Middle frontal gyrus (tissue), 1 donor: ENCODE results near the gene SWT1.
"Not testable (repeated sequence)": the region's sequence is repeated elsewhere in the genome, so short reads cannot be mapped to it uniquely, and the experiment has no call there.

Experiments used
- DNase-seq: peaks from one replicate; pipeline ENCODE4 v3.0.0-alpha.2; 2015; ENCODE audit warnings: low spot score; ENCODE audit errors: extremely low spot score

SWT1 gene

DNA sequence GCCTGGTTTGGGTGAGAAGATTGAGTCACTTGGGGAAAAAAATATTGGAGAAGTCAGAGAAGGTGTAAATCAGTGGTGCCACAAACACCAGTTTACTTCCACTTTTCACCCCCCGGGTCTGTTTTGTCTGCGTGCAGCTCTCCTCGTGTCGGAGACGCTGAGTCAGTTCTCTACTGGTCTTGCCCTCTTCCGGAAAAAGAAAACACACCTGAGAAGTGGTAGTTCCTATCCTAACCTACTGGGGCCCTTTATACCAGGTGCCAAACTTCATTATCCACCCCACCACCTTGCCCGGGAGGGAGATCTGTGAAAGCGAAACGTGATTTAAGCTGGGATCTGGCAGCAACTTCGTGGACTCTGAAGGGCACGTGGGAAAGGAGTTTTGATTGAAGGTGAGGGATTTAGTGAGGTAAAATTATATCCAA lies 160.9 kb downstream of the SWT1 start:
- DNase-seq = no peak

DNA sequence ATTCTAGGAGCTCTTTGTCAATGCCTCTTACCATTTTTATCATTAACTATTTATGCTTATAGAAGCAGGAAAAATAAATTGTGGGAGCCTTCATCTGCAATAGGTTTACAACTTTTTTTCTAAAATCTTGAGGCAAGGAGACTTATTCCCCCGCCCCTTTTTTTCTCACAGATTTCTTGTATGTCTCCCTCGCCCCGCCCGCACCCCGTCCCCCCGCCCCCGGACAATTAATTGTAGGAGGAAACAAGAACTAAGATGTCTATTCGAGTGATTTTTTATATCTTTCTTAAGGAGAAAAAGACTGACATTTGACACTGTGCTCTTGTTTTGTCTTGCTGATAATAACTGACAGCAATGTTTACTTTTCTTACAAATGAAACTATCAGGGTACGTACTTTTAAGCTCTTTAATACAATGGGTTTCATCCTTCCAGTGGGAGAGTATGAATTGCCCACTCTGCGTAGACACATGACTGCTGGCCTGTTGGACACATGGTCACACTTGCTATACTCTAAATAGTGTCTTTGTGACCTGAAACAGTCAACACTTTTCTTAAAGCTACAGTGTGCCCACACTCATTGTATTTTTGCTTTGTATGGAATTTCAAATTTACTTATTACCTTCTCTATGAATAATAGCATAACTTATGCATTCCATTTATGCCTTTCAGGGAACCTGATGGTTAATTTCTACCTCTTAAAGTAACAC lies 161.6 kb downstream of the SWT1 start:
- DNase-seq = no peak

DNA sequence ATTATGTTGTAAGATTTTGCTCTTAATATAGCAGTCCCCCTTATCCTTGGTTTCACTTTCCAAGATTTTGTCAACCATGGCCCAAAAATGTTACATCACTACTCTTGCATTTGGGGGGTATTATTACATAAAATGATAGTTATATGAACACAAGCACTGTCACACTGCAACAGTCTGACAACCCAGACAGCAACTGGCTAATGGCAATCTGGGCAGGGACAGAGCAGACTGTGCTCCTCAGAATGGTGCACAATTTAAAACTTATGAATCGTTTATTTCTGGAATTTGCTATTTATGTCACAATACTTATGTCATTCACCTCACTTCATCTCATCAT lies 162.1 kb downstream of the SWT1 start:
- no peak for DNase-seq

GRCh38 chr1:185321104-185321503 lies 164.1 kb downstream of the SWT1 start:
- DNase-seq = not testable (repeated sequence)

- not testable (repeated sequence) for DNase-seq
These were observed 164.8 kb downstream of the SWT1 start for GRCh38 chr1:185321653-185322221.

- no peak for DNase-seq
These were observed 165.7 kb downstream of the SWT1 start for GRCh38 chr1:185322636-185323035.

GRCh38 chr1:185324118-185324517 lies 167.2 kb downstream of the SWT1 start:
- DNase-seq = no peak

- no peak for DNase-seq
These were observed 168.4 kb downstream of the SWT1 start for GRCh38 chr1:185325413-185325812.

GRCh38 chr1:185328255-185328654 lies 171.3 kb downstream of the SWT1 start:
- no peak for DNase-seq

DNA sequence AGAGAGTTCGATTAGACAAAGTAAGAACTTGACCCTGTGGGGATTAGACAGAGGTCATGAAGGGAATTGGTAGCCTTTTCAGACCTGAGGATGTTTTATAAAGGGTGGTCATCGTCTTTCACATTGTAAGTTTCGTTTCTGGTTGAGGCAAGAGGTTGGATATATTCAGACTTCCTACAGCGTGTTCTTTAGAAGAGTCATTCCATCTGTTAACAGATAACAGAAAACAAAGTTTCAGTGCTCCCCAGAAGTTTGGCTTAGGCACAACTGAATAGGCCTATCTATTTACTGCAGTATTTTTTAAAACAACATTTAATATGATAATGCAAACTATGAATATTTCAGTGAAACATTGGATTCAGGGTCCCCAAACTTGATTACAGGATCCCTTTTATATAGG lies 177.2 kb downstream of the SWT1 start:
- no peak for DNase-seq

GRCh38 chr1:185337246-185337645 lies 180.3 kb downstream of the SWT1 start:
- DNase-seq = no peak

DNA sequence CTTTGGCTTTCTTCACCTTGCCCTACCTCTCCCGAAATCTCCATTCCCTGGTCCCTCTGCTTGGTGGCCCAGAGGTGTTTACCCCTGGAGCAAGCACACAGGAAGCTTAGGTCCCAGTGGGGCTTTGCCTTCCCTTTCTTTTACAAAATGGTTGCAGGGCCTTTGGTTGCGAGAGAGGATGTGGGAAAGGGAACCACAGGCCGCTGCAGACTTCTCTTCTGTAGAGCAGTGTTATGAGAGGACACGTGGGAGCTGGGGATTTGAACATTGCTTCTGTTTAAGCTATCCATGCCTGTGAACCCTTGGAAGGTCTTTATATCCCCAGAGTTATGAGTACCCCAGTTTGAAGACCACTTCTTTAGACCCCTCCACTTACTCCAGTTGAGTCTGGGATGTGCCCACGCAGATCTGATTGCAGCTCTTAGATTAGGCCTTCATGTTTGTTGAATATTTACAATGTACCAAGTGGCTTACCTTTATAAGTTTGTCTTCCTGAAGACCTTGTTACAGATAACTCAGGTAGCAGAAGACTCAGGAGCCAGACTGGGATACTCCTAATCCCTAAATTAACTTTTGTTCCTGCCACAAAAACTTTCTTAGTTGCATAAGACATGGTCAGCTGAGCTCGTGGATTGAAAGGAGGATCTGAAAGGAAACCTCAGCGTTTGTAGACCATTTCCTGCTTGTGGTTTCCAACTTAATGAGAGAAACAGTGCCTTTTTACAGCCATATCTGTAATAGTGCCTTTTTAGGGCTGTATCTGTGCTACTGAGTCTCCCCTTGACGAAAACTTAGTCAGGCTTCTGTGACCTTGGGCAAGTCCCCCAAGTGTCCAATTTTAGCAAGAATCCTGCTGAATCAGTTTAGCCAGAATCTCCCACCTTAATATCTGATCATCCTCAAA lies 182.0 kb downstream of the SWT1 start:
- DNase-seq = no peak

GRCh38 chr1:185341196-185341781 lies 184.3 kb downstream of the SWT1 start:
- DNase-seq = no peak
